Measurements from ENCODE around the gene KRR1. TPM values are rescaled to one million over a fixed set of nuclear protein-coding genes. Genes with fewer than 3 reads are reported as not detected.
"Not testable (repeated sequence)": the region's sequence is repeated elsewhere in the genome, so short reads cannot be mapped to it uniquely, and the experiment has no call there.

The KRR1 gene
- polyA plus RNA-seq, 1 donor = 43.8 TPM

- no peaks in the 10 kb centered on the region for H3K36me3 ChIP-seq (ENCODE audit: control insufficient read depth, insufficient read depth, low read length)
- DNase-seq = no peak
- no peaks in the 10 kb centered on the region for H3K9me3 ChIP-seq (ENCODE audit: control insufficient read depth, low read depth, low read length)
- no peaks in the 10 kb centered on the region for H3K4me1 ChIP-seq (ENCODE audit: control insufficient read depth, insufficient read depth, low read length)
- no peak overlapping the region for H3K27ac ChIP-seq (ENCODE audit: low read length)
- WGBS (ENCODE audit: insufficient coverage, low lambda C conversion rate) = no CpG with 5 or more reads among the region's 5 CpGs
- H3K27me3 ChIP-seq (ENCODE audit: control insufficient read depth, insufficient read depth, low read length) = no peaks in the 10 kb centered on the region
- no peak overlapping the region for H3K4me3 ChIP-seq (ENCODE audit: low read length)
These were observed 55.6 kb downstream of the KRR1 start for GRCh38 chr12:75455839-75456238.

DNA sequence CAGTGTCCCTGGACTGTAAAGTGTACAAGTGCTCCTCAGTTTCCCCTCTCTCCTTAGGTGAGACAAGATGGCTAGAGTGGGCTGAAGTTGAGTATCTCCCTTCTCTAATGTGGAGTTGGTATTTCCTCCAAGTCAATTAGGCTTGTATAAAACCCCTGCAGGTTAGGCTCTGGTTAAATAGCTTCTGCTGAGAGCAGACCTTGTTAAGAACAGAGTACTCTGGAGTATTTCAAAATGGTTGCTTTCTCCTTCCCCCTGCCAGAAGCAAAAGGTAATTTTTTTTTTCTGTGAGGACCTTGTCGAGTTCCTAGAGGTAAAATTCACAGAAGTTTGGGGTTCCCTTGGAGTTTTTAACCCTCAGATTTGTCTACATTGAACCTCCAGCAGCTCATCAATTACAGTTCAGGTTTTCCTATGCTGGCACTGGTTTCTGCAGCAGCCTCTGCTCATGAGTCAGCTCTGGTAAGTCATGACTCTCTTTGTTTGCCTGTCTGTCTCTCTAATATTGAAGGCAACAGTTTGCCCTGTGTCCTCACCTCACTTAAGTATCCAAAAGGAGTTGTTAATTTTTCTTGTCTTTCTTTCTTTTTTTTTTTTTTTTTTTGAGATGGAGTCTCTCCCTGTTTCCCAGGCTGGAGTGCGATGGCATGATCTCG, 58.6 kb downstream of the KRR1 start:
- no peak overlapping the region for H3K27ac ChIP-seq (ENCODE audit: low read length)
- H3K36me3 ChIP-seq (ENCODE audit: control insufficient read depth, insufficient read depth, low read length) = no peaks in the 10 kb centered on the region
- H3K27me3 ChIP-seq (ENCODE audit: control insufficient read depth, insufficient read depth, low read length) = no peaks in the 10 kb centered on the region
- WGBS (ENCODE audit: insufficient coverage, low lambda C conversion rate) = no CpG with 5 or more reads among the region's 3 CpGs
- H3K4me3 ChIP-seq (ENCODE audit: low read length) = no peak overlapping the region
- no peaks in the 10 kb centered on the region for H3K9me3 ChIP-seq (ENCODE audit: control insufficient read depth, low read depth, low read length)
- H3K4me1 ChIP-seq (ENCODE audit: control insufficient read depth, insufficient read depth, low read length) = no peaks in the 10 kb centered on the region
- no peak for DNase-seq

- WGBS (ENCODE audit: insufficient coverage, low lambda C conversion rate) = no CpG with 5 or more reads among the region's 4 CpGs
- Histone ChIP-seq H3K4me1 (ENCODE audit: control insufficient read depth, insufficient read depth, low read length) (peaks cover 2% of the 10 kb centered on the region), H3K27me3 (ENCODE audit: control insufficient read depth, insufficient read depth, low read length) (no peaks in the 10 kb centered on the region), H3K27ac (ENCODE audit: low read length) (no peak overlapping the region), H3K4me3 (ENCODE audit: low read length) (no peak overlapping the region), H3K36me3 (ENCODE audit: control insufficient read depth, insufficient read depth, low read length) (no peaks in the 10 kb centered on the region), H3K9me3 (ENCODE audit: control insufficient read depth, low read depth, low read length) (no peaks in the 10 kb centered on the region)
- no peak for DNase-seq
These were observed 63.6 kb downstream of the KRR1 start for GRCh38 chr12:75447691-75448393.

DNA sequence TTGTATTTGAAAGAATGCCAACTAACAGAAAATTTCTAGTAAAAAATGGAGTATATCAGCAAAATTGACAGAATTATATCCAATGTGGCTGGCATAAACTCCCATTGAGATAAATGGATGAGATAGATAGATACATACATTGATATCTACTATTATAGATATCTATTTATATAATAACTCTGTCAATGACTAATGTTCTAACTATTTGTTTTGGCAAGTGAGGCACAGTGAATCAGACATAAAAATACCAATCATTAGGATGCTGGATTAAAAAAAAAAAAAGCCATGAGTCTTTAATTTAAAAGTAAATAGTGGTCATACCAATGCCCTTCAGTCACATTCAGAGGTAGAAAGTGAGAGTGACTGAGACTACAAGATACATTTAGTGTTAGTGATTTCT, 64.6 kb downstream of the KRR1 start:
- Histone ChIP-seq H3K9me3 (ENCODE audit: control insufficient read depth, low read depth, low read length) (no peaks in the 10 kb centered on the region), H3K27me3 (ENCODE audit: control insufficient read depth, insufficient read depth, low read length) (no peaks in the 10 kb centered on the region), H3K4me1 (ENCODE audit: control insufficient read depth, insufficient read depth, low read length) (peaks cover 8% of the 10 kb centered on the region), H3K4me3 (ENCODE audit: low read length) (no peak overlapping the region), H3K27ac (ENCODE audit: low read length) (no peak overlapping the region), H3K36me3 (ENCODE audit: control insufficient read depth, insufficient read depth, low read length) (no peaks in the 10 kb centered on the region)
- no peak for DNase-seq

GRCh38 chr12:75445137-75445507, 66.3 kb downstream of the KRR1 start:
- H3K4me1 ChIP-seq (ENCODE audit: control insufficient read depth, insufficient read depth, low read length); DNase-seq; H3K4me3 ChIP-seq (ENCODE audit: low read length); H3K36me3 ChIP-seq (ENCODE audit: control insufficient read depth, insufficient read depth, low read length); H3K9me3 ChIP-seq (ENCODE audit: control insufficient read depth, low read depth, low read length); H3K27ac ChIP-seq (ENCODE audit: low read length); H3K27me3 ChIP-seq (ENCODE audit: control insufficient read depth, insufficient read depth, low read length): not testable (repeated sequence)
- WGBS (ENCODE audit: insufficient coverage, low lambda C conversion rate) = 72% methylated on average over 3 of the region's 7 CpGs

DNA sequence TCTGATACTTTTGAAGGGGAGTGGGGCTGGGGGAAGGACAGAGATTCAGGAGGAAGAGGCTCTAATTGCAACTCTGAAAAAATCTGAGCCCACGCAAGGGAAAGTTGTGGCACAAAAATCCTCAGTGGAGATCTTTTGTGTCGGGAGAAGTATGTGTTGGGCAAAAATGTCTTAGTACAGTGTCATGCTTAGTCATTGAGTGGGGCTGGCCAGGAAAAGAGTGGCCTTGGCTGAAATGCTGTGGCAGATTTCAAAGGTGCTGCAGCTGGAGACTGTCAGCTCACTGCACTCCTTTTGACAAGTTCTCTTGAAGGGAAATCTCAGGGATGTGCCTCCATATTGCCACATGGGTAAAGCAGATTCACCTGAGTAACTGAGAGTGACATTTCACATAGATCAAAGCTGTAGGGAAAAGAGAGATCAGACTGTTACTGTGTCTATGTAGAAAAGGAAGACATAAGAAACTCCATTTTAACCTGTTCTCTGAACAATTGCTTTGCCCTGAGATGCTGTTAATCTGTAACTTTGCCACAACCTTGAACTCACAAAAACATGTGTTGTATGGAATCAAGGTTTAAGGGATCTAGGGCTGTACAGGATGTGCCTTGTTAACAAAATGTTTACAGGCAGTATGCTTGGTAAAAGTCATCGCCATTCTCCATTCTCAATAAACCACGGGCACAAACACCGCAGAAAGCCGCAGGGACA, 66.8 kb downstream of the KRR1 start:
- no peaks in the 10 kb centered on the region for H3K27me3 ChIP-seq (ENCODE audit: control insufficient read depth, insufficient read depth, low read length)
- no peak overlapping the region for H3K4me3 ChIP-seq (ENCODE audit: low read length)
- no peaks in the 10 kb centered on the region for H3K9me3 ChIP-seq (ENCODE audit: control insufficient read depth, low read depth, low read length)
- WGBS (ENCODE audit: insufficient coverage, low lambda C conversion rate) = 100% methylated on average over 1 of the region's 6 CpGs
- H3K36me3 ChIP-seq (ENCODE audit: control insufficient read depth, insufficient read depth, low read length) = no peaks in the 10 kb centered on the region
- no peak overlapping the region for H3K27ac ChIP-seq (ENCODE audit: low read length)
- H3K4me1 ChIP-seq (ENCODE audit: control insufficient read depth, insufficient read depth, low read length) = peaks cover 10% of the 10 kb centered on the region
- DNase-seq = no peak

DNA sequence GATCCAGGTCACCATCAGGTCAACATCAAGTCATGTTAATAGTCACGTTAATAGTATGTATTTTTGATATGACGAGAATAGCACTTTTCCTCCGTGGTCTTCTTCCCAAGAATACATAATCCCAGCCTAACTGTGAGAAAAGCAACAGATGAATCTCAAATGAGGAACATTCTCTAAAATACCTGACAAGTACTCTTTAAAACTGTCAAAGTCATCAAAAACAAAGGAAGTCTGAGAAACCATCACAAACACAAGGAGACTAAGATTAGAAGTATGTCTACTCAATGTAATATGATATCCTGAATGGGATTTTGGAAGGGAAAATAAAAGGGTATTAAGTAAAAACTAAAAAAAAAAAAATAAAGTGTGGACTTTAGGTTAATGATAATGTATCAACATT, 67.7 kb downstream of the KRR1 start:
- H3K4me3 ChIP-seq (ENCODE audit: low read length) = no peak overlapping the region
- H3K36me3 ChIP-seq (ENCODE audit: control insufficient read depth, insufficient read depth, low read length) = no peaks in the 10 kb centered on the region
- no peak overlapping the region for H3K27ac ChIP-seq (ENCODE audit: low read length)
- H3K9me3 ChIP-seq (ENCODE audit: control insufficient read depth, low read depth, low read length) = no peaks in the 10 kb centered on the region
- peaks cover 10% of the 10 kb centered on the region for H3K4me1 ChIP-seq (ENCODE audit: control insufficient read depth, insufficient read depth, low read length)
- no peak for DNase-seq
- no peaks in the 10 kb centered on the region for H3K27me3 ChIP-seq (ENCODE audit: control insufficient read depth, insufficient read depth, low read length)
- 100% methylated on average over 1 of the region's 3 CpGs for WGBS (ENCODE audit: insufficient coverage, low lambda C conversion rate)

DNA sequence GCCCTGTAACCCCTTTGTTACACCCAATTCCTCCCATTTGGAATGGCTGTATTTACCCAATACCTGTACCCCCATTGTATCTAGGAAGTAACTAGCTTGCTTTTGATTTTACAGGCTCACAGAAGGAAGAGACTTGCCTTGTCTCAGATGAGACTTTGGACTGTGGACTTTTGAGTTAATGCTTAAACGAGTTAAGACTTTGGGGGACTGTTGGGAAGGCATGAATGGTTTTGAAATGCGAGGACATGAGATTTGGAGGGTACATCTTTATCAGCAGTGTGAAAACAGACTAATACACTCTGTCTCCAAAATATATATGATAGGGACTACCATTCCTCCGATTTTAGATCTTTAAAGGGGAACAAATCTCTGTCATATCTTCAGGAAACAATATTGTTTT, 69.0 kb downstream of the KRR1 start:
- H3K36me3 ChIP-seq (ENCODE audit: control insufficient read depth, insufficient read depth, low read length); H3K4me1 ChIP-seq (ENCODE audit: control insufficient read depth, insufficient read depth, low read length); H3K9me3 ChIP-seq (ENCODE audit: control insufficient read depth, low read depth, low read length); H3K4me3 ChIP-seq (ENCODE audit: low read length); H3K27me3 ChIP-seq (ENCODE audit: control insufficient read depth, insufficient read depth, low read length); H3K27ac ChIP-seq (ENCODE audit: low read length): not testable (repeated sequence)
- peak in 1 of 2 donors; percentile 28 for DNase-seq
- WGBS (ENCODE audit: insufficient coverage, low lambda C conversion rate) = 60% methylated on average over 1 of the region's 3 CpGs

GRCh38 chr12:75441687-75442449, 69.5 kb downstream of the KRR1 start:
- not testable (repeated sequence) for DNase-seq; H3K4me3 ChIP-seq (ENCODE audit: low read length); H3K36me3 ChIP-seq (ENCODE audit: control insufficient read depth, insufficient read depth, low read length); H3K27me3 ChIP-seq (ENCODE audit: control insufficient read depth, insufficient read depth, low read length); H3K4me1 ChIP-seq (ENCODE audit: control insufficient read depth, insufficient read depth, low read length); H3K27ac ChIP-seq (ENCODE audit: low read length)
- WGBS (ENCODE audit: insufficient coverage, low lambda C conversion rate) = no CpG with 5 or more reads among the region's 4 CpGs
- H3K9me3 ChIP-seq (ENCODE audit: control insufficient read depth, low read depth, low read length) = peaks cover 12% of the 10 kb centered on the region

Measured in large intestine (tissue), 3 donors.